C4-2B (cell line): Measurements from ENCODE around the gene KBTBD8.

Experiments used
- ZFX ChIP-seq: fragments of 450-650 bp; IDR thresholded peaks from 2 replicates; pipeline ENCODE4 v1.6.1; 2017
- TF ChIP-seq, protein P1 (sequence below): fragments of 450-650 bp; conservative IDR thresholded peaks from 2 replicates; pipeline ENCODE4 v1.5.1; 2017; ENCODE audit warnings: mild to moderate bottlenecking

DNA sequence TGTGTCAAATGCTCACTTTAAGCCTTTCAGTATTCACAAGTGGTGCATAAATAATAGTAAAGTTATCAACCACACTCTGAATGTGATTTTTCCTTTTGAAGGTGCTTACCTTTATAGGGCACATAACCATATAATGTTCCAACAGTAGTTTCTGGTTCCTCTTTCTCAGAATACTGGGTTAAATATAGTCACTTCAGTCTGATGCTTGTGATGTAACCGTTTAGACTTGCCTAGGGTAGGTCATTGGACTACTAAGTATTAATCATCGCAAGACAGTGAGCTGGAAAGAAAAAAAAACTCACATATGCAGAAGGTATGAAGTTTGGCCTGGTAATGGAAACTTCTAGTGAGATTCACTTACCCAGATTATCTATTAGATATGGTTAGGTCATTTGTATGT, 1.9 kb downstream of the KBTBD8 start:
- TF ChIP-seq, protein P1, sequence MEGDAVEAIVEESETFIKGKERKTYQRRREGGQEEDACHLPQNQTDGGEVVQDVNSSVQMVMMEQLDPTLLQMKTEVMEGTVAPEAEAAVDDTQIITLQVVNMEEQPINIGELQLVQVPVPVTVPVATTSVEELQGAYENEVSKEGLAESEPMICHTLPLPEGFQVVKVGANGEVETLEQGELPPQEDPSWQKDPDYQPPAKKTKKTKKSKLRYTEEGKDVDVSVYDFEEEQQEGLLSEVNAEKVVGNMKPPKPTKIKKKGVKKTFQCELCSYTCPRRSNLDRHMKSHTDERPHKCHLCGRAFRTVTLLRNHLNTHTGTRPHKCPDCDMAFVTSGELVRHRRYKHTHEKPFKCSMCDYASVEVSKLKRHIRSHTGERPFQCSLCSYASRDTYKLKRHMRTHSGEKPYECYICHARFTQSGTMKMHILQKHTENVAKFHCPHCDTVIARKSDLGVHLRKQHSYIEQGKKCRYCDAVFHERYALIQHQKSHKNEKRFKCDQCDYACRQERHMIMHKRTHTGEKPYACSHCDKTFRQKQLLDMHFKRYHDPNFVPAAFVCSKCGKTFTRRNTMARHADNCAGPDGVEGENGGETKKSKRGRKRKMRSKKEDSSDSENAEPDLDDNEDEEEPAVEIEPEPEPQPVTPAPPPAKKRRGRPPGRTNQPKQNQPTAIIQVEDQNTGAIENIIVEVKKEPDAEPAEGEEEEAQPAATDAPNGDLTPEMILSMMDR: no peak
- TF ChIP-seq ZFX: no peak
